HG03442 (cell line): Measurements from ENCODE around the gene SLC36A4.
"Not testable (repeated sequence)": the region's sequence is repeated elsewhere in the genome, so short reads cannot be mapped to it uniquely, and the experiment has no call there.

ENCODE experiments used
- ATAC-seq: cut with Tn5 transposase; IDR thresholded peaks from one replicate; pipeline ENCODE4 v1.9.1; 2021; ENCODE audit warnings: mild to moderate bottlenecking, moderate library complexity; ENCODE audit not compliant: unreplicated experiment

The SLC36A4 gene

GRCh38 chr11:93123351-93123898 is 74.4 kb downstream of the SLC36A4 start:
- ATAC-seq, result no peak

- no peak for ATAC-seq
Measured at GRCh38 chr11:93122535-93123235, 75.1 kb downstream of the SLC36A4 start.

- no peak for ATAC-seq
Measured at GRCh38 chr11:93118276-93118675, 79.5 kb downstream of the SLC36A4 start.

GRCh38 chr11:93117565-93117964 is 80.2 kb downstream of the SLC36A4 start:
- ATAC-seq, result no peak

- no peak for ATAC-seq
Measured at GRCh38 chr11:93116641-93117441, 81.0 kb downstream of the SLC36A4 start.

GRCh38 chr11:93114304-93114703 is 83.5 kb downstream of the SLC36A4 start:
- ATAC-seq, result no peak

- no peak for ATAC-seq
Measured at GRCh38 chr11:93113824-93114223, 84.0 kb downstream of the SLC36A4 start.

- ATAC-seq, result not testable (repeated sequence)
Measured at GRCh38 chr11:93111147-93111546, 86.6 kb downstream of the SLC36A4 start.

GRCh38 chr11:93100211-93100610 is 97.6 kb downstream of the SLC36A4 start:
- no peak for ATAC-seq

- no peak for ATAC-seq
Measured at GRCh38 chr11:93099806-93100205, 98.0 kb downstream of the SLC36A4 start.
